ENCODE results near the gene CKB. TPM values are rescaled to one million over a fixed set of nuclear protein-coding genes. Genes with fewer than 3 reads are reported as not detected.

CKB gene
- total and polyA plus RNA-seq, 9 of the 15 experiments (the other 6 are each of a cell fraction or from before 2014, with no cell fraction given), result 23.9 to 692 (median 132) TPM

DNA sequence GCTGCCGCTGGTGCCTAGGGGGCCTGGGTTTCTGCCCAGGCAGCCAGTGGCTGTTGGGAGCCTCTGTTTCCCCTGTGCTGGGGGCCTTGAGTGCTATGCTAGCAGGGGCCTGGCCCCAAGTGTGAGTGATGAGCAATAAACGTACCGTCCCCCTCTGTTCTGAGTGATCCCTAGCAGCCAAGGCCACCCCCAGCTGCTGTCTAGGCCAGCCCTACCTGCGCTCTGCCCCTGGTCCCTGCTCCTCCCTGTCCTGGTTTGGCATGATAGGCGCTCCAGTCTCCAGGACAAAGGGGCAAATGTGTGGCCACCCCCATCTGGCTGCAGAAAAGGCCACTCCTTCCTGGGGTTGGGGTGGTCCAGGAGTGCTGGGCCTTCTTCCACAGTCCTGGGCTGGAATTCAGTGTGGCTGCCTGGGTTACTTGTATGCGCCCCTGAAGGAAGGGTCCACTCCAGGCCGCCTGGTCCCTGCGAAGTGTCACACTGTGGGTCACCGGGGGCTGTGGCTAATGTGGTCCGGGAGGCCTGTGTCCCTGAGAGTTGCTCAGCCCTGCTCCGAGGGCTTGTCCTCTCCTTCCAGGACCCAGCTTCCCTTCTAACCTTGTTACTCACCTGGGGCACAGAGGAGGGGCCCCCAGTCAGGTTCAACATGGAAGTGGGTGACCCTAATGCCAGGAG lies 13.4 kb upstream of the CKB start:
- POLR2A ChIA-PET, result interaction anchor here (0.8 to 2.0 kb wide), 4 partner anchors 10 to 26 kb away, joined by 3 to 5 read pairs (median 4); partner anchors contain the start of genes BAG5 and CKB
- H3K36me3 ChIP-seq (ENCODE audit: control insufficient read depth, insufficient read depth, low read length), result peaks cover 40% of the 10 kb centered on the region; the same call in 1 of the 3 replicates
- CTCF ChIA-PET (ENCODE audit: low intra/inter-chr PET ratio), result no interaction called here
- no peak overlapping the region for H3K4me3 ChIP-seq
- no peak for FAIRE-seq
- peaks cover 4% of the 10 kb centered on the region; the same call in 2 of the 3 replicates for H3K79me2 ChIP-seq (ENCODE audit: control insufficient read depth, insufficient read depth, low read length)
- H3K9ac ChIP-seq (ENCODE audit: insufficient read depth in 1 of 2, low read depth in 2 of 2, low read length in 2 of 2), result peak overlapping the region in 1 of 2 experiments; percentile 45; a peak in 1 of 4 replicates
- no peaks in the 10 kb centered on the region for H4K20me1 ChIP-seq (replicated peaks; ENCODE audit: control insufficient read depth, insufficient read depth, low read length)
- no peaks in the 10 kb centered on the region for H3K27me3 ChIP-seq (ENCODE audit: control insufficient read depth in 2 of 2, insufficient read depth in 2 of 2, low read length in 2 of 2)
- WGBS (ENCODE audit: insufficient coverage, low coverage, missing lambda C conversion rate), result 84% methylated on average over 3 of the region's 11 CpGs
- DNase-seq (ENCODE audit: extremely low read depth in 1 of 4, low spot score in 3 of 4), result no peak
- ATAC-seq, result no peak
- H3K9me3 ChIP-seq (replicated peaks; ENCODE audit: control insufficient read depth, insufficient read depth, low read depth, low read length), result no peaks in the 10 kb centered on the region
- BruUV-seq (replicated peaks), result no TSS peak
- H3K4me2 ChIP-seq (ENCODE audit: insufficient read depth, low read length), result no peak overlapping the region
- peaks cover 0 to 81% of the 10 kb centered on the region in 2 experiments; a peak in 2 of 5 replicates for H3K4me1 ChIP-seq (replicated peaks in 1 of 2; ENCODE audit: control insufficient read depth in 2 of 2, insufficient read depth in 2 of 2, low read length in 2 of 2)
- no peak overlapping the region for H3K27ac ChIP-seq (ENCODE audit: extremely low read depth, low read depth, low read length)
- no peaks in the 10 kb centered on the region for H3K9me1 ChIP-seq (ENCODE audit: control insufficient read depth, insufficient read depth, low read length)
- no peak overlapping the region for H2AFZ ChIP-seq (ENCODE audit: low read depth, low read length)
- no peak for TF ChIP-seq TCF7 (IDR thresholded peaks at IDR 0.05; ENCODE audit: borderline replicate concordance)
- no peak for TF ChIP-seq NEUROD1 (IDR thresholded peaks at IDR 0.05; ENCODE audit: borderline replicate concordance, low read depth, low read length, partially characterized antibody)
- no peak for TF ChIP-seq GTF2E2 (tag; IDR thresholded peaks at IDR 0.05)
- intact Hi-C loops (cut with micrococcal nuclease) (no loop called here), in situ Hi-C loops (cut with MboI) (loop anchor here (10.0 kb wide), 1 partner anchor 451 kb away; the partner anchor contains the start of gene LBHD2)
